SU-DHL-6 (cell line): ENCODE data around the gene MIA2.

Experiments used
- EZH2phosphoT487 ChIP-seq: fragments of 200-600 bp; sonication (generic), shearing (Covaris generic); conservative IDR thresholded peaks from 2 replicates; pipeline ENCODE4 v1.6.1; 2018; ENCODE audit warnings: mild to moderate bottlenecking, antibody characterized with exemption, low read length, moderate library complexity, mixed read lengths
- TF ChIP-seq, protein P1 (sequence below): fragments of 200-600 bp; sonication (generic); IDR thresholded peaks from one replicate; pipeline ENCODE4 v1.5.1; 2017; ENCODE audit warnings: antibody characterized with exemption, mild to moderate bottlenecking, low read length, moderate library complexity; ENCODE audit not compliant: insufficient read depth, poor library complexity, severe bottlenecking

DNA sequence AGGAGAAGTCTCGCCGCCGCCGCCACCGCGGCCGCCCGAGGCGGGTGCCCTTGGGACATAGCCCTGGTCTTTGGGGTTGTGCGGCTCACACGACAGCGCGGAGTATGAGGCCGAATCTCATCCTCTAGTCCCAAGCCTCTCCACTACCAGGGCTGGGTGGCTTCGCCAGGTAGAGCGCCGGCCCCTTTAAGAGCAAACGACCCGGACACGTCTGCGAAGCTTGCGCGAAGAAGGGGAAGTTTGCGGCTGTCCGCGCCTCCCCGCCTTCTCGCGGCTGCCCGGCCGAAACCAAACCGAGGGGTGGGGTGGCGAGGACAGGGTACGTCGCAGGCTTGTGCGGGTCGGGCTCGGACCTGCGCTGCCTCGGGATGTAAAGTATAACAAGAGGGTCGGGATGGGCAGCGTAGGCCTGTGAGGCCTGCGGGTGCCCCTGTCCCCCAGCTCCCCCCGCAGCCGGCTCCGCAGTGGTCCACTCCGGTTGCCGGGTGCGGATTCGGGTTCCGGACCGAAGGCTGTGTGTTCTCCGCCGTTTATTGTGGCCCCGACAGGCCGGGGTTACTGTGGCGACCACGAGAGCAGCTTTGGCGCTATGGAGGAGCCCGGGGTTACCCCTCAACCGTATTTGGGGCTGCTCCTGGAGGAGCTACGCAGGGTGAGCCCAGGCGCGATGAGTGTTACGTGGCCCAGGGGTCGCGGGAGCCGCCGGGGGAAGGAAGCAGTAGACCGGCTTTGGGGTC, 33.3 kb downstream of the MIA2 start:
- no peak for TF ChIP-seq EZH2phosphoT487
- TF ChIP-seq, protein P1, sequence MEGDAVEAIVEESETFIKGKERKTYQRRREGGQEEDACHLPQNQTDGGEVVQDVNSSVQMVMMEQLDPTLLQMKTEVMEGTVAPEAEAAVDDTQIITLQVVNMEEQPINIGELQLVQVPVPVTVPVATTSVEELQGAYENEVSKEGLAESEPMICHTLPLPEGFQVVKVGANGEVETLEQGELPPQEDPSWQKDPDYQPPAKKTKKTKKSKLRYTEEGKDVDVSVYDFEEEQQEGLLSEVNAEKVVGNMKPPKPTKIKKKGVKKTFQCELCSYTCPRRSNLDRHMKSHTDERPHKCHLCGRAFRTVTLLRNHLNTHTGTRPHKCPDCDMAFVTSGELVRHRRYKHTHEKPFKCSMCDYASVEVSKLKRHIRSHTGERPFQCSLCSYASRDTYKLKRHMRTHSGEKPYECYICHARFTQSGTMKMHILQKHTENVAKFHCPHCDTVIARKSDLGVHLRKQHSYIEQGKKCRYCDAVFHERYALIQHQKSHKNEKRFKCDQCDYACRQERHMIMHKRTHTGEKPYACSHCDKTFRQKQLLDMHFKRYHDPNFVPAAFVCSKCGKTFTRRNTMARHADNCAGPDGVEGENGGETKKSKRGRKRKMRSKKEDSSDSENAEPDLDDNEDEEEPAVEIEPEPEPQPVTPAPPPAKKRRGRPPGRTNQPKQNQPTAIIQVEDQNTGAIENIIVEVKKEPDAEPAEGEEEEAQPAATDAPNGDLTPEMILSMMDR = no peak
